DLD1 (cell line): Measurements from ENCODE around the gene STKLD1.

Experiments used
- in situ Hi-C: cut with HindIII; loops from 2 replicates; pipeline ENCODE4 v1.10.0; 2017; ENCODE audit warnings: low sequenced_read_pairs

STKLD1 gene

DNA sequence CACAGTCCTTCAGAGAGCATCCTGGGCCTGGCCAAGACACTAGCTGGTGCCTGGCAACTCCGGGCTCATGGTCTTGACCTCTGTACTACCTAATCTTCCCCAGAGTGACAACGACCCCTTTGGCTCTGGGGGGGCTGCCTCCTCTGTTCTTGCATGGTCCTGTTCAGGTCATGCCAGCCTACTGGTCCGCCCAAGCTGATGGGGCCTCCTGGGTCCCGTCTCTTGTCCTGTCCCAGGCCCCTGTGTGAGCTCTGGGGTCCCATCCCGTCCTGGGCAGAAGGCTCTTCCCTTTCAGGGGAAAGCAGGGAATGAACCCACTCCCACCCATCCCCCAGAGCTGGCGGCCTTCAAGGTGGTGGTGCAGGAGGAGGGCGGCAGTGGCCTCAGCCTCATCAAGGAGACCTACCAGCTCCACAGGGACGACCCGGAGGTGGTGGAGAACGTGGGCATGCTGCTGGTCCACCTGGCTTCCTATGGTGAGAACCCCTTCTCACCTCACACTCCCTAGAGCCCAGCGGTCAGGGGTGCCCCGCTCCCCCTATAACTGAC, 28.4 kb downstream of the STKLD1 start:
- in situ Hi-C loops: no loop called here

DNA sequence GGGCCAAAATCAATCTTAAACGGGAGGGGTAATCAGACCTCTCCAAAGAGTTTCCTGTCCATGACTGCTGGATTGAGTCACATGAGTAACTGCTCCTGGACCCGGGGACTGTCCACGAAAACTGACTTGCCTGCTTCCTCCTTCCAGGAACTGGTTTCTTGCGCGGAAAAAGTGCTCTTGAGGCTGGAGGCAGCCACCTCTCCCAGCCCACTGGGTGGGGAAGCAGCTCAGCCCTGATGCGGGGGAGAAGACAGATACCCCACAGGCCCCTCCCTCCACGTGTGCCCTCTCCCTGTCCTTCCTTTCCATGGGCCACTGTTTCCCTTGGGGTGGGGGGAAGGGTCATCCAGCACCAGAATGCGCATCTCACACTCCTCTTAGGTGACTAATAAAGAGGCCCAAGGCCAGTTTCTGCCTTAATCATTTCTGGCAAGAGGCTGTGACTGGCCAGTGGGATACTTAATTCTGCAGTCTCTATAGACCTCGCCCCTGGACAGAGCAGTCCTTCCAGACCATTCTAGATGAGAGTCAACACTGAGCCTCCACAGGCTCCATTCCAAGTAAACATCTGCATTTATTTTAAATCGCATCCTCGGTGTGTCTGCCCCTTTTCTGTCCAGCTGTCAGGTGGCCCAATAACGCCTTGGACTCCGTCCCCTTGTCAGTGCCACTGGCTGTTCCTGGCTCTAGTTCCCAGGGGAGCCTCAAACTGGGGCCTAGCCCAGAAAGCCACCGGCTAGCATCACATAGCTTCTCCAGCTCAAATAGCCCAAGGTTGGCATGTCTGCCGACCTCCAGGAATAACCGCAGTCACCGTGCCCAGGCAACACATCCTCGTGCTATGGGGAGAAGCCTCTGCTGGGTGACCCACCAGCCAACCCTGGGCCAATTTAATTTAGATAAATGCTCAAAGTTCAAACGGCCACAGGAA, 29.6 kb downstream of the STKLD1 start:
- in situ Hi-C loops: no loop called here

DNA sequence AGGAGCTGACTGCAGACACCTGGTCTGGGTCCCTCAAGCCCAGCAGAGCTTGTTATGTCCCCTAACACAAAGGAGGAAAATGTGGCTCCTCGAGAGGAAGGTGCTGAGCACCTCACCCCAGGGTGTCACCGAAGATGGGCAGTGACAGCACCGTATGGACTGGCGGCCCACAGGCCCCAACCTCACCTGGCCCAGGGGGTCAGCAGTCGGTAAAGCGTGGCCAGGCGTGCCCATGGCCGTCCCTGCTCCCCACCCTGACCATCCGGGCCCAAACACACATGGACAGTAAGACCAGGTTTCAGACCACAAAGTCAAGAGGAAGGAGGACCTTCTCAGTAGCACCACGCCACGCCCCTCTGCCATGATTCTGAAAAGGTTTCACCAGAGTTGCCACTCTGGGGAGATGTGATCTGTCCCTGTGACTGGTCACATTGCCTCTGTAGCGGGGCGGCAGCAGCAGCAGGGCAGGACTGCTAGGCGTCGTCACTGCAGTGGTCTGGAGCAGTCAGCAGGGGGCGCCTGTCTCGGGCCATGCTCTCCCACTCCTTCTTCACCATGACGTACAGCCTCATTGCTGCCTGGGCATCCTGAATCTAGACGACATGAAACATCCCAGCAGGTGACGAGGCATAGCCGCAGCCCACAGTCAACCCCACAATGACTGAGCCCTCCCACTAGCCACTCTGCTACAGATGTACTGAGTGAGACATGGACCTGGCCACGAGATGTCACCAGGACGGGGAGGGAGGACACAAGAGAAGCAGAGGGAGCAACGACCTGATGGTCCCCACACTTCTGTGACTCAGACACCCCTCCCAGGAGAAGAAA, 30.5 kb downstream of the STKLD1 start:
- in situ Hi-C loops: no loop called here

DNA sequence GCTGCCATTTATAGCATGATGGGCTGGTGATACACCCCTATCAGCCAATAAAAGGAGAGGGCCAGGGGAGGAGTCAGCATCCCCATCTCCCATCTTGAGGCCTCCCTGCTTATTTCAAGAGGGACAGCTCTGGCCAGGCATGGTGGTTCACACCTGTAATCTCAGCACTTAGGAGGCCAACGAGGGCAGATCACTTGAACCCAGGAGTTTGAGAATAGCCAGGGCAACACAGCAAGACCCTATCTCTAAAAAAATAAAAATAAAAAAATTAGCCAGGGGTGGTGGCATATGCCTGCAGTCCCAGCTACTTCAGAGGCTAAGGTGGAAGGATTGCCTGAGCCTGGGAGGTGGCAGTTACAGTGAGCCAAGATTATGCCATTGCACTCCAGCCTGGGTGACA, 31.9 kb downstream of the STKLD1 start:
- in situ Hi-C loops: no loop called here

DNA sequence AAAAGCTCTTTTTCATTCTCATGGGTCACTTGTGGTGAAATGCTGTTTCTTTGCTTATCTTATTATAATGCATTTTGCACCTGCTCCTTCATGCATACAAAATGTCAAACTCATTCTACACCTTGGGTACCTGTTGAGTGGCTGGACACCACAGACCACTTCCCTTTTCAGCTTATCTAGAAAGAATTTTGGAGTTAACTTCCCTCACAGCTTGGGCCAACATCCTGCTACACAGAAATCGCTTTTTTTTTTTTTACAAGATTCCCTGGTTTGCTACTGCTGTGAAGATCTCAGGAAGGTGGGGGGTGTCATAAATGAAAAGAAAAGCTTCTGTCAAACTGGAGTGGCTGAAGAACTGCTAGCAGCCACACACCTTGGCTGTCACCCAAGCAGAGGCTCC, 39.0 kb downstream of the STKLD1 start:
- in situ Hi-C loops: loop anchor here (5.0 kb wide), 1 partner anchor 38 kb away; the partner anchor contains the start of genes STKLD1 and SURF4

DNA sequence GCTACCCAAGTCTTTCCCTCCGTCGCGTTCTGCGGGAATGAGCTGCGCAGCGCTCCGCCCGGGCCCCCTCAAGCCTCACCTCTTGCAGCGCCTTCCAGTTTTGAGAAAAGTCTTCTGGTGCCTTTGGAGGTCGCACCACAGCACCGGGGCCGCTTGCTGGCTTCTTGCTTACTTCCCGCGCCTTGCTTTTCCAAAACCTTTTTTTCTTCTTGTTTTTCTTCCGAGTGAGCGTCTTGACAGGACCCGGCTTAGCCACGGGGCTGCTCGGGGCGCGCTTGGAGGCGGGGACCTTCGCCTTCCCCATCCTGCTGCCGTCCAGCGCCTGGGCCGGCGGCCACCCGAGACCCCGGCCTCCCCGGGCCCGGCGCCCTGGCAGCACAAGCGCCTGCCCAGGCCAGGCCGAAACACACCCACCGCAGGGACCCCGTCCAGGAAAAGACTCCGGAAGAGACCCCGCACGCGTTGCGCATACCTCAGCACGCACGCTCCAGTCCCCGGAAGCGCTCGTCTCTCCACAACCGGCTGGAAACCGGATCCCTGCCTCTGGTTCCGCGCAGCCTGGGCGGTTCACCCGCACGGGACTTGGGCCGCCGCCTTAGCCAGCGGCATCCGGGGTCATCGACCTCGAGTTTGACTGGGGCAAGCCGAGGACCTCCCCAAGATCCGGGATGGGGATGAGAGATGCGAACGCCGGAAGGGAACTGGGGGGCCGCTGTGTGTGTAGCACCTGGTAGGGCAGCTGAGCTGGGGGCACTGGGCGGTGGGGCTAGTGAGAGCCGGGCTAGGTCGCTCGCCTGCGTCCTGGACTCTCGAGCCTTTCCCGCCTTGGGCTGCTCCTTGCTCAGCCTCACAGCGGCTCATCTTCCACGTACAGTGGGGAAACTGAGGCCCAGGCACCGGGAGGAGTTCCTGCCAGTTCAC, 41.6 kb downstream of the STKLD1 start, which contains the start of gene REXO4:
Gene REXO4 (minus strand): TSS at position 470 of the 921 bp plus-strand sequence. CDS start 166 bp downstream, at position 304.
- in situ Hi-C loops: loop anchor here (5.0 kb wide), 1 partner anchor 40 kb away; the partner anchor contains the start of genes STKLD1 and SURF4

DNA sequence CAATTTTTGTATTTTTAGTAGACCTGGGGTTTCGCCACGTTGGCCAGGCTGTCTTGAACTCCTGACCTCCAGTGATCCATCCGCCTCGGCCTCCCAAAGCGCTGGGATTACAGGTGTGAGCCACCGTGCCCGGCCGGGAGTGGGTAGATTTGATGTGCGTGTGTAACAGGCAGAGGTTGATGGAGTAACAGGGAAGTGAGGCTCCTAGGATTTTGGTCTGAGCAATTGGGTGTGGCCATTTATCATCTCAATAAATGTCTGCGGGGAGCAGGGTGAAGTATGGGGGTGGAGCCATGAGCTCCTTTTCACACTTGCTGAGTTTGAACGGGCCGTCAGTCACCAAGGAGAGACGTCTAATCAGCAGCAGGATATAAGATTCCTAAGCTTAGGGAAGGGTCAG, 42.8 kb downstream of the STKLD1 start:
- in situ Hi-C loops: loop anchor here (5.0 kb wide), 1 partner anchor 42 kb away; the partner anchor contains the start of genes STKLD1 and SURF4

DNA sequence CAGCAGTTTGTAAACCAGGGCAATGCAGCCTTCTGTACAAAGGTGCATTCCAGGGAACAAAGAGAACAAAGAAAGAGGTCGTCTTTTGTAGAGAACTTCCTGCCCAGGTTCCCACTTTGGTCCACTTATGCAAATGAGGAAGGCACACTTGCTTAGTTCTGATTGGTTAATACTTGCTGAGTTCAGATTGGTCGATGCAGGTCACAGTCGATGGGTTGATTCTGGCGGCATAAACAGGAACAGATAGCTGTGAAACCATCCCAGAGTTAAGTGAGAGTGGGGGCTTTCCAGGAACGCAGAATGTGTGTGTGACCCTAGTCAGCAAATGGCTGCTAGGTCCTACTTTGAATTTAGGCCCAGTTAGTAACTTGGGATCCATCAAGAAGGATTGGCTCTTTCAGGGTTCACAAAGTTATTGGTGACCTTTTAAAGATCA, 44.2 kb downstream of the STKLD1 start:
- in situ Hi-C loops: no loop called here

DNA sequence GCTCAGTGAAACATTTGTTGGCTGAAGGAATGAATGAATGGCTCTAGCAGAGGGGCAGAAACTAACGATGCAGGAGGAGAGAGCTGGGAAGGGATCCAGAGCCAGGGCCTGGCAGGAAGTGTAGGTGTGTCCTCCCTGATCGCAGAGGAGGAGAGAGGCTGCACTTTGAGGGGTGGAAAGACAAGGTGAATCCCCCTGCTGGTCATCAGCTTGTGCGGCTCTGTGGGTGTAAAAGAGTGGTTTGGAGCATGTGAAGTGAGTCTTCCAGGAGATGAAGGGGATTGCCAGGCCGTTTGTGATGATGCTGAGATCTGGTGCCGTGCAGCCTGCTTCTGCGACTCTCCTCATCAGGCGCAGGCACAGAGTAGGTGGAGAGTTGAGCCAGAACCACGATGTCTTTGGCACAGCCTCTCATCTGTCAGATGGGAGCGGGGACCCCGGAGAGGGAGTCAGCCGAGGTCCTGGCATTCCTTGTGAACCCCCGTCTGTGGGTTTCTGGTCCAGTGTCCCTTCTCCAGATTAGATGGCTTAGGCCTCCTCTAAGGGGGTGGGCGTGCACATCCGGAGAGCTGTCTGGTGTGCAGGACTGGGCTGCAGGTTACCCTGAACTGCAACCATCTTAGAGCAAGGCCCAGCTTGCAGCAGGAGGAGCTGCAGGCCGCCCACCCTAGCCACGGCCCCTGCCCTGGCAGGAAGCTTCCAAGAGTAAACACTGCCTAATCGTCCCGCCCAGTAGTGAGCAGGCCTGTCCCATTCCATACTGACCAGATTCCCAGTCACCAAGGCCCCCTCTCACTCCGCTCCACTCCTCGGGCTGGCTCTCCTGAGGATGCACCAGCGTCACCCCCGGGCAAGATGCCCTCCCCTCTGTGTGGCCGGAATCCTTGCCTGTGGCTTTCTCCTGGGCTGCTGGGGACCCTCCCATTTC, 45.7 kb downstream of the STKLD1 start, which contains the start of gene ADAMTS13:
Gene ADAMTS13 (plus strand): TSS at position 753 of the 928 bp plus-strand sequence. CDS start 77 bp downstream, at position 830.
- in situ Hi-C loops: no loop called here

DNA sequence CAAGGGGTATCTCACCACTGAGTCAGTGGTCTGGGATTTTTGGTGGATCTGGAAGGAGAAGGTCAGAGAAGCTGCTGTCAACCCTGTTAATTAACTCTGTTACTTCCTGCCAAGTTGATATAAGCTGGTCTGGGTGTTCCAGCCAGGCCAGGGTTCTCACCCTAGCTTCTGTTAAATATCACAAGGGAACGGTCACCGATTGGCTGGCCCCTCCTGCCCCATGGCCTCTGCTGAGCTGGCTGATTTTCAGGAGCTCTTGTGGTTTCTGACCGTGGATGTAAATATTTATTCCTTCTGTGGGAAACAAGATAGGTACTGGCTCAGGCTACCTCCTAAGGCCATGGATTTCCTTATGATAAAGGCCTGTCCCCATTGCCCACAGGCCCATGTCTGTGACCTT, 47.0 kb downstream of the STKLD1 start:
- in situ Hi-C loops: no loop called here

DNA sequence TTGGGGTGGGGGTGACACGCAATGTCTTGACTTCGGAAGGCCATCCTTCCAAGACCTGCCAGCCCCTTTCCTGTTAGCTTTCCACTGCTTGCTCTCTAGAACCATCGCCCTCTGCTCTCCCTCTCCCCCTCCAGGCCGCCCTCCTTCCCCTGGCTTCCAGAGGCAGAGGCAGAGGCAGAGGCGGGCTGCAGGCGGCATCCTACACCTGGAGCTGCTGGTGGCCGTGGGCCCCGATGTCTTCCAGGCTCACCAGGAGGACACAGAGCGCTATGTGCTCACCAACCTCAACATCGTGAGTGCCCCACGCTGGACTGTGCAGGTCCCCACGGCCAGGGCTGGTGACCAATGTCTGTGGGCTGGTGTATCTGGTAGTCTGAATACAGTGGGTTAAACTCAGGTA, 48.0 kb downstream of the STKLD1 start:
- in situ Hi-C loops: no loop called here

DNA sequence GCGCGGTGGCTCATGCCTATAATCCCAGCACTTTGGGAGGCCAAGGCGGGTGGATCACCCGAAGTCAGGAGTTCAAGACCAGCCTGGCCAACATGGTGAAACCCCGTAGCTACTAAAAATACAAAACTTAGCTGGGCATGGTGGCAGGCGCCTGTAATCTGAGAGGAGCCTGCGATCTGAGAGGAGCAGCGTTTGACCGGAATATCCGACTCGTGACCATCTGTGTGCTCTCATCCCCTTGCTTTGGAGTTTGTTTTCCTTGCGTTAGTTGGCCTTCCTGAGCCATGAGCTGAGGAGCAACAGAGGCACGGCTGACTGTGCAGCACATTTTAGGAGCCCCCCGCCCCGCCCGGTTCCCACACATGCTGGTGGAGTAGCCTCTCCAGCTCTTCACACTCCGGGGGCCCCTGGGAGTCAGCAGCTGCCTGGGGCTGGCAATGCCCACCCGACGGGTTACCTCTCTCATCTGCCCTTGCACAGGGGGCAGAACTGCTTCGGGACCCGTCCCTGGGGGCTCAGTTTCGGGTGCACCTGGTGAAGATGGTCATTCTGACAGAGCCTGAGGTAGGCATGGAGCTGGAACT, 49.0 kb downstream of the STKLD1 start:
- in situ Hi-C loops: no loop called here

DNA sequence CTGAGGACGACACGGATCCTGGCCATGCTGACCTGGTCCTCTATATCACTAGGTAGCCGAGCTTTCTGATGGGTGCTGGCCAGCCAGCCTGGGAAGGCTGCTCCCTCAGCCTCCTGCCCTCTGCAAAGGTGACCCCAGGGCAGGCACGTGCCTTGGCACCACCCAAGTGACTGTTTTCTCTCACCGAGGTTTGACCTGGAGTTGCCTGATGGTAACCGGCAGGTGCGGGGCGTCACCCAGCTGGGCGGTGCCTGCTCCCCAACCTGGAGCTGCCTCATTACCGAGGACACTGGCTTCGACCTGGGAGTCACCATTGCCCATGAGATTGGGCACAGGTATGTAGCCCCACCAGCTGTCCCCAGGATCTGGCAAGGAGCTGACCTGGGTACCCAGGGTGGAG, 49.8 kb downstream of the STKLD1 start:
- in situ Hi-C loops: no loop called here

DNA sequence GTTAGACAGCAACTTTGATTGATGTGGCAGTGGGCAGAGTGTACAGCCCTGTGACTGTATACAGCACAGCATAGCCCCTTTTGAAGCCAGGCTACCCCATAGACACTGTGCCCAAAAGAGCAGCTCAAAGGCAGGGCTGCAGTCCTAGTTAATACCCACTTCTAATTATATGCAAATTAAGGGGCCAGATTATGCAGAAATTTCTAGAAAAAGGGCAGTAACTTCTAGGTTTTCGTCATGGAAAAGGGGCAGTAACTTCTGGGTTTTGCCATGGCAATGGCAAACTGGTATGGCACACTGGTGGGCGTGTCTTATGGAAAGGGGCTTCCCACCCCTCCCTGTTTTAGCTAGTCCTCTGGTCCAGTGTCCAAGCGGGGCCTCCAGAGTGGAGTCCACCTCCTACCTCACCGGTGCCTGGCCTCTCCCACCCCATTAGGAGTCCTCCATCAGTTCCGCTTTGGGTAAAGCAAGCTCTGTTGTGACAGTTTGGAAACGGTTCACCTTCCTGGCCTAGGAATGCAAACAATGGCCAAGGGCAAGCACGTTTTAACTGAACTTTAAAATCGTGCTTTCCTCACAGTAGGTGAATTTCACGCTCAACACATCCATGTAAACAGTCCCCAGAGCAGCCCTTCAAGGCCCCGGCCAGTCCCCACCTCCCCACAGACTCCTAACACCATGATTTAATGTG, 51.6 kb downstream of the STKLD1 start:
- in situ Hi-C loops: no loop called here

DNA sequence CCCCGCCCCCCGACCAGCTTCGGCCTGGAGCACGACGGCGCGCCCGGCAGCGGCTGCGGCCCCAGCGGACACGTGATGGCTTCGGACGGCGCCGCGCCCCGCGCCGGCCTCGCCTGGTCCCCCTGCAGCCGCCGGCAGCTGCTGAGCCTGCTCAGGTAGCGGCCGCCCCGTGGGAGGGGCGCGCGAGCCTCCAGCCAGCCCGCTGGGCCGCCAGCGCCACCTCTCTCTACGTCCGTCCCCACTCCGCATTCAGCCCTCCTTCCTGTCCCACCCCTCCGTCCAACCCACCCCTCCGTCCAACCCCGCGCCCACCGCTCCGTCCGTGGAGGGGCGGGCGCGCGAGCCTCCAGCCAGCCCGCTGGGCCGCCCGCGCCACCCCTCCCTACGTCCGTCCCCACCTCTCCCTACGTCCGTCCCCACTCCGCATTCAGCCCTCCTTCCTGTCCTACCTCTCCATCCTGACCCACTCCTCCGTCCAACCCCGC, 52.5 kb downstream of the STKLD1 start:
- in situ Hi-C loops: no loop called here

DNA sequence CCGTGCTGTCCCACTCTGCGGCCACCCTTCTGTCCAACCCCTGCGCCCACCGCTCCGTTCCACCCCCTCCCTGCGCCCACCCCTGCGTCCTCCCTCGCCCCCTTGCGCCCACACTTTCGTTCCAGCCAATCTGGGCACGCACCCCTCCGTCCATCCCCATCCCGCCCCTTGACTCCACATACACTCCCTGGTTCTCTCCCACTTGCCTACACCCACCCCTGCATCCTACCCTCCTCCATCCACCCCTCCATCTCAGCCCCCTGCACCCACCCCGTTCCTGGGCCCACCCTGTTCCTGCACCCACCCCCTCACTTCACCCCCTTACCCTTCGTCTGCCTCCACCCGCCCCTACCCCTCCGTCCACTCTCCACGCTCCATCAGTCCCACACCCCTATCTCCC, 53.0 kb downstream of the STKLD1 start:
- in situ Hi-C loops: no loop called here

DNA sequence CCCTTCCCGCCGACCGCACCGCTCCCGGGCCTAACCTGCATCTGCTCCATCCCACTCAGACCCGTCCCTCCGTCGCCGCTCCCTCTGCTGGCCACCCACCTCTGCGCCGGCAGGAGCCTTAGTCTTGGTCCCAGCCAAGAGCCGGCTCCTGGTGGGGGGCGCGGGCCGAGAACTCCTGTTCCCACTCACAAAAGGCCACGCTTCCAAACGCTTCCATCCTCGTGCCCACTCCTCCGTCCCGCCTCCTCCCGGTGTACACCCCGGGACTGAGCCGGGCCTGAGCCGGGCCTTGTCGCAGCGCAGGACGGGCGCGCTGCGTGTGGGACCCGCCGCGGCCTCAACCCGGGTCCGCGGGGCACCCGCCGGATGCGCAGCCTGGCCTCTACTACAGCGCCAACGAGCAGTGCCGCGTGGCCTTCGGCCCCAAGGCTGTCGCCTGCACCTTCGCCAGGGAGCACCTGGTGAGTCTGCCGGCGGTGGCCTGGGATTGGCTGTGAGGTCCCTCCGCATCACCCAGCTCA, 53.5 kb downstream of the STKLD1 start:
- in situ Hi-C loops: no loop called here

DNA sequence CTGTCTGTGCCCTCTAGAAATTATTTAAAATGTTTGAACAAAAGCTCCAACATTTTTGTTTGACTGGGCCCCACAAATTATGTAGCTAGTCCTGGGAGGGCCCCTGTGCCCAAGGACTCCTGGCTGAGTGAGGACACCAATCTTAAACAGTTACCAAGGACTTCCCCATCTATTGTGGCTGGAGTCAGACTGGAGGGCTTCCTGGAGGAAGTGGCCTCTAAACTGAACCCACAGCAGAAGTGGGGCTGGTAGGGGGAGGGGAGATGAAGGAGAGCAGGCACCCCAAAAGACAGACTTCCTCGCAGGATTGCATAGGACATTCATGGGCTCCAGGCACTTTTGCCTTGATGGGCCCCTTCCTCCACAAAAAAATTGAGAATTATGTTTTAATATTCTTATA, 54.1 kb downstream of the STKLD1 start:
- in situ Hi-C loops: no loop called here
